K562 (cell line): ENCODE data around the gene SLC16A9. TPM values are rescaled to one million over a fixed set of nuclear protein-coding genes. Genes with fewer than 3 reads are reported as not detected.

Source experiments
- ATAC-seq: fragments of 200-7000 bp; cut with Tn5 transposase; 3 replicates; pipeline ENCODE4 v1.9.1; 2020; ENCODE audit warnings: moderate library complexity
- BruUV-seq: library from RNA; stranded (reverse); fragments of 400-500 nt; replicated peaks from 2 replicates; lab custom pipeline; 2021; lab: Mats Ljungman, UMichigan
- CTCF ChIA-PET: fragments of 300-600 bp; formaldehyde crosslinking; extraction: SDS; loops from one replicate; lab custom pipeline; 2021; ENCODE audit warnings: low intra/inter-chr PET ratio; lab: Yijun Ruan, JAX
- POLR2A ChIA-PET: fragments of 300-600, 350-650 bp; sonication (Branson Sonifier 250); formaldehyde crosslinking; extraction: SDS; loops from one replicate; lab custom pipeline; 2021; ENCODE audit warnings: antibody characterized with exemption, inconsistent platforms; lab: Yijun Ruan, JAX
- DNase-seq, 4 experiments: peaks; one replicate each; pipeline versions ENCODE4 v3.0.0 to v3.0.0-alpha.2; 2011 to 2018; ENCODE audit warnings: low spot score in 3 of 4, mixed read lengths in 3 of 4; ENCODE audit errors: extremely low read depth in 1 of 4
- FAIRE-seq: peaks from 2 replicates; lab custom pipeline; 2011; peaks lifted over from hg19 to GRCh38; lab: Jason Lieb, UNC
- H2AFZ ChIP-seq: 2 replicates; pipeline ENCODE4 v1.6.0; 2011; ENCODE audit warnings: low read depth, low read length, control low read depth, inconsistent platforms
- H3K27ac ChIP-seq: fragments of 200-600 bp; 3 replicates; pipeline ENCODE4 v1.8.0; 2011; ENCODE audit warnings: low read depth, mild to moderate bottlenecking, control low read depth, inconsistent platforms, low read length, moderate library complexity, mixed read lengths; ENCODE audit errors: extremely low read depth
- H3K27me3 ChIP-seq, 2 experiments: fragments of 300-600 bp in 1 of 2; 2 replicates in 1 of 2; 3 replicates in 1 of 2; pipeline versions ENCODE4 v1.6.0 to v1.8.0; 2011; ENCODE audit warnings: inconsistent platforms in 2 of 2, low read length in 2 of 2, mild to moderate bottlenecking in 1 of 2, mixed read lengths in 1 of 2, moderate library complexity in 1 of 2; ENCODE audit not compliant: control insufficient read depth in 2 of 2, insufficient read depth in 2 of 2
- H3K36me3 ChIP-seq: fragments of 300-600 bp; 3 replicates; pipeline ENCODE4 v1.8.0; 2011; ENCODE audit warnings: mild to moderate bottlenecking, low read length, inconsistent platforms; ENCODE audit not compliant: control insufficient read depth, insufficient read depth
- H3K4me1 ChIP-seq, 2 experiments: fragments of 200-600 bp in 1 of 2; replicated peaks in 1 of 2; 2 replicates in 1 of 2; 3 replicates in 1 of 2; pipeline versions ENCODE4 v1.5.1 to v1.8.0; 2011; ENCODE audit warnings: inconsistent platforms in 2 of 2, low read length in 2 of 2, mild to moderate bottlenecking in 1 of 2, mixed read lengths in 1 of 2, moderate library complexity in 1 of 2; ENCODE audit not compliant: control insufficient read depth in 2 of 2, insufficient read depth in 2 of 2
- H3K4me2 ChIP-seq: 2 replicates; pipeline ENCODE4 v1.6.1; 2011; ENCODE audit warnings: low read length, control low read depth, inconsistent platforms, mixed read lengths; ENCODE audit not compliant: insufficient read depth
- H3K4me3 ChIP-seq: fragments of 200-600 bp; sonication (generic), shearing (Covaris generic); 2 replicates; pipeline ENCODE4 v1.5.1; 2016; ENCODE audit warnings: control low read depth, inconsistent platforms
- H3K79me2 ChIP-seq: fragments of 200-600 bp; 3 replicates; pipeline ENCODE4 v1.8.0; 2011; ENCODE audit warnings: low read length, inconsistent platforms; ENCODE audit not compliant: control insufficient read depth, insufficient read depth
- H3K9ac ChIP-seq, 2 experiments: 2 replicates each; pipeline versions ENCODE4 v1.6.0 to v1.6.1; 2011; ENCODE audit warnings: low read depth in 2 of 2, low read length in 2 of 2, control low read depth in 1 of 2, inconsistent platforms in 1 of 2, mild to moderate bottlenecking in 1 of 2, mixed read lengths in 1 of 2; ENCODE audit not compliant: insufficient read depth in 1 of 2
- H3K9me1 ChIP-seq: one replicate; pipeline ENCODE4 v1.6.0; 2011; ENCODE audit warnings: inconsistent platforms, mild to moderate bottlenecking, low read length, moderate library complexity; ENCODE audit not compliant: control insufficient read depth, insufficient read depth
- H3K9me3 ChIP-seq: replicated peaks from 2 replicates; pipeline ENCODE4 v1.5.1; 2011; ENCODE audit warnings: low read depth, low read length, inconsistent platforms; ENCODE audit not compliant: control insufficient read depth, insufficient read depth
- H4K20me1 ChIP-seq: replicated peaks from 2 replicates; pipeline ENCODE4 v1.6.1; 2011; ENCODE audit warnings: low read length, inconsistent platforms, mixed read lengths; ENCODE audit not compliant: control insufficient read depth, insufficient read depth
- CBX1 ChIP-seq: sonication (generic); IDR thresholded peaks from 2 replicates; pipeline ENCODE4 v1.6.1; 2016; ENCODE audit warnings: antibody characterized with exemption, low read depth, mild to moderate bottlenecking
- CUX1 ChIP-seq: fragments of 200-800 bp; sonication (Bioruptor generic); IDR thresholded peaks from 2 replicates; pipeline ENCODE4 v1.6.1; 2016; ENCODE audit warnings: missing genetic modification characterization, missing compliant biosample characterization
- ETS2 ChIP-seq: IDR thresholded peaks from 2 replicates; pipeline ENCODE4 v1.6.1; 2016; ENCODE audit warnings: borderline replicate concordance, missing genetic modification characterization, mild to moderate bottlenecking, moderate library complexity, missing compliant biosample characterization; ENCODE audit not compliant: poor library complexity, severe bottlenecking
- GTF2F1 ChIP-seq: IDR thresholded peaks from 2 replicates; pipeline ENCODE4 v1.6.1; 2011; ENCODE audit warnings: low read depth, low read length, improper control_type of control experiment
- HEY1 ChIP-seq: fragments of 250-450 bp; sonication (Bioruptor Pico); IDR thresholded peaks from 2 replicates; pipeline ENCODE4 v1.5.0; 2020; ENCODE audit warnings: mild to moderate bottlenecking, moderate library complexity, borderline replicate concordance
- KAT2B ChIP-seq: IDR thresholded peaks from one replicate; pipeline ENCODE4 v1.6.1; 2012; ENCODE audit warnings: low read depth, mild to moderate bottlenecking, control low read depth, inconsistent platforms, low read length, moderate library complexity
- KLF1 ChIP-seq: fragments of 450-650 bp; IDR thresholded peaks from 2 replicates; pipeline ENCODE4 v1.6.1; 2016; ENCODE audit warnings: missing genetic modification characterization, missing compliant biosample characterization
- POLR2AphosphoS2 ChIP-seq: IDR thresholded peaks from 2 replicates; pipeline ENCODE4 v1.6.1; 2012; ENCODE audit warnings: low read length, improper control_type of control experiment
- PTBP1 ChIP-seq: fragments of 200-400 bp; formaldehyde crosslinking; IDR thresholded peaks from 2 replicates; pipeline ENCODE4 v1.6.1; 2017; ENCODE audit warnings: low read depth, low read length
- SMAD1 ChIP-seq: fragments of 150-350 bp; IDR thresholded peaks from 2 replicates; pipeline ENCODE4 v1.6.1; 2014; ENCODE audit warnings: low read length, low read depth; ENCODE audit not compliant: partially characterized antibody
- STAT5B ChIP-seq: fragments of 250-450 bp; sonication (Bioruptor Pico); IDR thresholded peaks from 2 replicates; pipeline ENCODE4 v1.8.0; 2021; ENCODE audit warnings: mild to moderate bottlenecking, inconsistent platforms
- ZC3H4 ChIP-seq: sonication (generic); formaldehyde crosslinking; IDR thresholded peaks from 2 replicates; pipeline ENCODE4 v1.9.0; 2021; ENCODE audit warnings: missing genetic modification reagents, borderline replicate concordance
- ZNF316 ChIP-seq: fragments of 450-650 bp; IDR thresholded peaks from 2 replicates; pipeline ENCODE4 v1.6.1; 2016
- ZNF740 ChIP-seq, 3 experiments: fragments of 200-800 bp in 1 of 3; sonication (Bioruptor generic) in 1 of 3; sonication (generic) in 1 of 3; formaldehyde crosslinking in 1 of 3; IDR thresholded peaks; 2 replicates each; pipeline versions ENCODE4 v1.6.1 to v1.8.0; 2016 to 2022; ENCODE audit warnings: mild to moderate bottlenecking in 2 of 3, missing compliant biosample characterization in 2 of 3, missing genetic modification characterization in 2 of 3, missing genetic modification reagents in 1 of 3
- WGBS: fragments of 100-300 bp; shearing (Covaris generic); methylation state at CpG from one replicate; pipeline ENCODE4 v1.1.6; 2016; ENCODE audit warnings: low coverage, mixed read lengths; ENCODE audit not compliant: insufficient coverage; ENCODE audit errors: missing lambda C conversion rate; 5-methylcytosine and 5-hydroxymethylcytosine counted together
- in situ Hi-C: fragments of 300-500 bp; cut with MboI; formaldehyde crosslinking; loops from 4 replicates; pipeline ENCODE4 v1.15.0; 2018; ENCODE audit warnings: inconsistent platforms, mixed read lengths
- intact Hi-C: fragments of 100-400 bp; cut with micrococcal nuclease; formaldehyde crosslinking; loops from 2 replicates; pipeline ENCODE4 v1.14.2; 2022
- polyA plus RNA-seq, 8 experiments: library from polyadenylated mRNA; depleted of rRNA in 4 of 8; stranded (reverse) in 5 of 8; unstranded in 3 of 8; fragments of >200 nt; fragmentation: Nextera tagmentation in 2 of 8; fragmentation: Illumina TruSeq in 1 of 8; extraction: Ambion mirVana in 2 of 8; extraction: Trizol in 1 of 8; gene quantifications; 2 replicates each; pipeline versions ENCODE4 v1.2.1 to v1.2.3, GENCODE V29; 2011 to 2014; ENCODE audit warnings: inconsistent platforms in 1 of 8, missing spikeins in 1 of 8
- total RNA-seq, 7 experiments: library from RNA; depleted of rRNA in 6 of 7; stranded (reverse); fragments of >200 nt in 6 of 7; fragmentation: Illumina TruSeq in 2 of 7; extraction: Trizol in 2 of 7; gene quantifications; 2 replicates each; pipeline versions ENCODE4 v1.2.1 to v1.2.3, GENCODE V29; 2011 to 2021; ENCODE audit warnings: low replicate concordance in 1 of 7
- TF ChIP-seq, protein P1 (sequence below): sonication (generic); formaldehyde crosslinking; IDR thresholded peaks from 2 replicates; pipeline ENCODE4 v1.8.0; 2022; ENCODE audit warnings: mild to moderate bottlenecking, missing genetic modification reagents

Gene SLC16A9
- total and polyA plus RNA-seq, 9 of the 15 experiments (the other 6 are each of a cell fraction or from before 2014, with no cell fraction given), result 0.90 to 6.4 (median 2.1) TPM

DNA sequence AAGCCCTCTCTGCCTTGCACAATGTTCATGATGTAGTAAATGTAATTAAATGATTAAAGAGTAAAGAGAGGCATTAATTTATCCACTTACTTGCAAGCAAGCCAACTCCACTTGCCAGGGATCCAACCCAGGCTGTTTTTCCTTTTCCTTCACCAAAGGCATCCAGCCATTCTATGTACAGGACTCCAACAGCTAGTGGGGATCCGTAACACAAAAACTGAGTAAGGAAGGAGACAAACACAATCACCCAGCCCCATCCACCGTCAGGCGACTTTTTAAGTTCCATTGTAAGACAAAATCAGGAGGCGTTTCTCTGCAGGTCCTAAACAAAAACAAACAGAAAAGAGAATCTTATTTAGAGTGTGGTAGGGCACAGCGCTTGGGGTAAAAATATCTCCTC lies 25.6 kb downstream of the SLC16A9 start:
- H3K4me2 ChIP-seq, result no peak overlapping the region
- H3K4me3 ChIP-seq, result no peak overlapping the region
- no peak overlapping the region for H3K9ac ChIP-seq
- ChIA-PET POLR2A (no interaction called here), CTCF (interaction anchor here (0.7 kb wide), 1 partner anchor 732 kb away, joined by 3 read pairs; no protein-coding TSS in a partner anchor)
- no TSS peak for BruUV-seq
- in situ Hi-C loops (no loop called here), intact Hi-C loops (no loop called here)
- no peaks in the 10 kb centered on the region for H3K9me3 ChIP-seq
- 15% methylated on average over 5 of the region's 5 CpGs for WGBS
- H3K79me2 ChIP-seq, result no peaks in the 10 kb centered on the region
- H2AFZ ChIP-seq, result no peak overlapping the region
- ATAC-seq, result no peak
- H3K27me3 ChIP-seq, result no peaks in the 10 kb centered on the region
- H3K36me3 ChIP-seq, result no peaks in the 10 kb centered on the region
- DNase-seq, result no peak
- no peaks in the 10 kb centered on the region for H3K4me1 ChIP-seq
- no peak overlapping the region for H3K27ac ChIP-seq
- FAIRE-seq, result no peak
- H3K9me1 ChIP-seq, result no peaks in the 10 kb centered on the region
- no peaks in the 10 kb centered on the region for H4K20me1 ChIP-seq
- TF ChIP-seq KLF1, result no peak
- TF ChIP-seq GTF2F1, result no peak
- TF ChIP-seq, protein P1, sequence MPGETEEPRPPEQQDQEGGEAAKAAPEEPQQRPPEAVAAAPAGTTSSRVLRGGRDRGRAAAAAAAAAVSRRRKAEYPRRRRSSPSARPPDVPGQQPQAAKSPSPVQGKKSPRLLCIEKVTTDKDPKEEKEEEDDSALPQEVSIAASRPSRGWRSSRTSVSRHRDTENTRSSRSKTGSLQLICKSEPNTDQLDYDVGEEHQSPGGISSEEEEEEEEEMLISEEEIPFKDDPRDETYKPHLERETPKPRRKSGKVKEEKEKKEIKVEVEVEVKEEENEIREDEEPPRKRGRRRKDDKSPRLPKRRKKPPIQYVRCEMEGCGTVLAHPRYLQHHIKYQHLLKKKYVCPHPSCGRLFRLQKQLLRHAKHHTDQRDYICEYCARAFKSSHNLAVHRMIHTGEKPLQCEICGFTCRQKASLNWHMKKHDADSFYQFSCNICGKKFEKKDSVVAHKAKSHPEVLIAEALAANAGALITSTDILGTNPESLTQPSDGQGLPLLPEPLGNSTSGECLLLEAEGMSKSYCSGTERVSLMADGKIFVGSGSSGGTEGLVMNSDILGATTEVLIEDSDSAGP (CRISPR knock-in tag), result no peak
- TF ChIP-seq SMAD1, result no peak
- no peak for TF ChIP-seq CBX1
- TF ChIP-seq STAT5B (CRISPR knock-in tag), result no peak
- no peak for TF ChIP-seq KAT2B
- TF ChIP-seq POLR2AphosphoS2, result no peak
- no peak for TF ChIP-seq CUX1 (CRISPR knock-in tag)
- TF ChIP-seq PTBP1, result no peak
- TF ChIP-seq ETS2 (tag), result no peak
- no peak for TF ChIP-seq HEY1 (CRISPR knock-in tag)
- TF ChIP-seq ZNF316, result no peak
- TF ChIP-seq ZC3H4, result no peak
- TF ChIP-seq ZNF740 (CRISPR knock-in tag; IDR thresholded peaks at IDR 0.05), result no peak
- TF ChIP-seq ZNF740 (tag; IDR thresholded peaks at IDR 0.05), result no peak
